Suprapubic skin (tissue), 4 donors: ENCODE measurements around the gene AGPAT4. TPM values are rescaled to one million over a fixed set of nuclear protein-coding genes. Genes with fewer than 3 reads are reported as not detected.

ENCODE experiments used
- DNase-seq, 2 donors: peaks; one replicate each; pipeline ENCODE4 v3.0.0-alpha.2; 2019; ENCODE audit warnings: low spot score in 2 of 2
- H3K27ac ChIP-seq: fragments of 200-600 bp; sonication (generic); one replicate; pipeline ENCODE4 v1.5.1; 2019
- H3K27me3 ChIP-seq: fragments of 200-600 bp; sonication (generic); one replicate; pipeline ENCODE4 v1.5.1; 2019
- H3K36me3 ChIP-seq: fragments of 200-600 bp; sonication (generic); one replicate; pipeline ENCODE4 v1.5.1; 2019
- H3K4me1 ChIP-seq: fragments of 200-600 bp; sonication (generic); one replicate; pipeline ENCODE4 v1.5.1; 2019
- H3K4me3 ChIP-seq: fragments of 200-600 bp; sonication (generic); one replicate; pipeline ENCODE4 v1.5.1; 2019; ENCODE audit warnings: mild to moderate bottlenecking
- H3K9me3 ChIP-seq: fragments of 200-600 bp; sonication (generic); one replicate; pipeline ENCODE4 v1.5.1; 2019
- EP300 ChIP-seq: sonication (generic); formaldehyde crosslinking; IDR thresholded peaks from one replicate; pipeline ENCODE4 v1.6.1; 2017; ENCODE audit warnings: antibody characterized with exemption
- POLR2A ChIP-seq, 2 donors: fragments of 450-650 bp; IDR thresholded peaks; one replicate each; pipeline ENCODE4 v1.6.1; 2017; ENCODE audit warnings: antibody characterized with exemption in 2 of 2, mild to moderate bottlenecking in 2 of 2, moderate library complexity in 2 of 2
- POLR2AphosphoS5 ChIP-seq, 3 donors: sonication (generic); formaldehyde crosslinking; IDR thresholded peaks; one replicate each; pipeline ENCODE4 v1.6.1; 2017; ENCODE audit warnings: antibody characterized with exemption in 3 of 3
- WGBS: methylation state at CpG from one replicate; pipeline ENCODE4 v1.1.5; 2018; 5-methylcytosine and 5-hydroxymethylcytosine counted together
- total RNA-seq, 4 donors: library from RNA; depleted of rRNA; stranded (reverse); fragments of >200 nt; gene quantifications; one replicate each; pipeline ENCODE4 v1.1.0, GENCODE V29; 2016
- TF ChIP-seq, protein P1 (sequence below), 2 donors: fragments of 200-600 bp in 1 of 2; fragments of 450-650 bp in 1 of 2; sonication (generic) in 1 of 2; IDR thresholded peaks; one replicate each; pipeline ENCODE4 v1.5.1; 2016 to 2019; ENCODE audit warnings: antibody characterized with exemption in 2 of 2, mild to moderate bottlenecking in 1 of 2, moderate library complexity in 1 of 2

The AGPAT4 gene
- total RNA-seq, 4 donors from 2014 or later, result 1.1 to 4.1 (median 2.9) TPM

DNA sequence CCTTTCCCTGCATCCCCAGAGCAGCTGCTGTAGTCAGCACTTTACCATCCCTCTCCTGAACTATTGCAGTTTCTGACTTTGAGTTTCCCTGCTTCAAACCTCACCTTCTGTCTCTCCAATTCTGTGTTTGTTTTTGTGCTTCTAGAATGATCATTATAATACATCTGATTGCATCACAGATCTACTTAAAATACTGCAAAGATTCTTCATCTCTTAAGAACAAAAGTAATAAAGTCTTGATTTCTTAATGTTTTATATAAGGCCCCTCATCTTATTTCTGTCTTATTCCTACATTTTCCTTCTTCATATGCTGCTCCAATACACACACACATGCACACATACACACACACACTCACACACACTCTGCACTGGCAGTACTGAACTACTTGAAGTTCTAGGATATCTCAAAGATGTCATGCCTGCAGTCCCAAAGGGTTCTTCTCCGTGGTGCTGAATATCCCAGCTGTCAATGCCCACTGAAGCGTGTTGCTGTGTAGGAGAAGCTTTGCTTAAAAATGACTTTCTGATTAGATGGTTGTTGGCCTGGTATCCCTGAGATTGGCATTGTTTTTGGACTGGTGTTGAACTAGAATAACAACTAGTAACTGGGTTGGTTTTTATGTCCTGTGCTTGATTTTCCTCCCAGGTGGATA is 185.1 kb downstream of the AGPAT4 start:
- H3K4me3 ChIP-seq, result no peak overlapping the region
- DNase-seq, result no peak
- no peaks in the 10 kb centered on the region for H3K27me3 ChIP-seq
- H3K4me1 ChIP-seq, result no peaks in the 10 kb centered on the region
- no peak for TF ChIP-seq POLR2AphosphoS5 (IDR thresholded peaks at IDR 0.05)
- no peak overlapping the region for H3K27ac ChIP-seq
- peaks cover 95% of the 10 kb centered on the region for H3K36me3 ChIP-seq
- H3K9me3 ChIP-seq, result no peaks in the 10 kb centered on the region
- WGBS, result 91% methylated on average over 2 of the region's 2 CpGs

DNA sequence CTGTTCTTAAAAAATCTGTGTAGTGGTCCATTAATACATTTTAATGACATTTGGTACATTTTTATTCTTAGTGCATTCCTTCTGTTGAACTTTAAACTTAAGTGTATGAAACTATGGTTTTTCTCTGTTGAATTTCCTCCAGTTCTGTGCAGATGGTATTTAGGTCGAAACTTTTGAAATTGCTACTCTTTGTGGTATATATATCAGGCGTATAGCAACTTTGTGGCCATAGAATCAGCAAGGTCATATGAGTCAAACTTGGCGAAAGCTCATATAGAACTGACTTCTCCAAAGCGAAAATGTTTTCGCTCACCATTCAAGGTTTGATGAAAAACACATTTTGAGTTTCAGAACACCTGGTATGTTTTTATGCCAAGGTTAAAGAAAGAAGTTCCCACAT is 188.6 kb downstream of the AGPAT4 start:
- TF ChIP-seq, protein P1, sequence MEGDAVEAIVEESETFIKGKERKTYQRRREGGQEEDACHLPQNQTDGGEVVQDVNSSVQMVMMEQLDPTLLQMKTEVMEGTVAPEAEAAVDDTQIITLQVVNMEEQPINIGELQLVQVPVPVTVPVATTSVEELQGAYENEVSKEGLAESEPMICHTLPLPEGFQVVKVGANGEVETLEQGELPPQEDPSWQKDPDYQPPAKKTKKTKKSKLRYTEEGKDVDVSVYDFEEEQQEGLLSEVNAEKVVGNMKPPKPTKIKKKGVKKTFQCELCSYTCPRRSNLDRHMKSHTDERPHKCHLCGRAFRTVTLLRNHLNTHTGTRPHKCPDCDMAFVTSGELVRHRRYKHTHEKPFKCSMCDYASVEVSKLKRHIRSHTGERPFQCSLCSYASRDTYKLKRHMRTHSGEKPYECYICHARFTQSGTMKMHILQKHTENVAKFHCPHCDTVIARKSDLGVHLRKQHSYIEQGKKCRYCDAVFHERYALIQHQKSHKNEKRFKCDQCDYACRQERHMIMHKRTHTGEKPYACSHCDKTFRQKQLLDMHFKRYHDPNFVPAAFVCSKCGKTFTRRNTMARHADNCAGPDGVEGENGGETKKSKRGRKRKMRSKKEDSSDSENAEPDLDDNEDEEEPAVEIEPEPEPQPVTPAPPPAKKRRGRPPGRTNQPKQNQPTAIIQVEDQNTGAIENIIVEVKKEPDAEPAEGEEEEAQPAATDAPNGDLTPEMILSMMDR (IDR thresholded peaks at IDR 0.05), result no peak
- TF ChIP-seq EP300 (no peak), POLR2AphosphoS5 (IDR thresholded peaks at IDR 0.05) (no peak), POLR2A (IDR thresholded peaks at IDR 0.05) (no peak)

DNA sequence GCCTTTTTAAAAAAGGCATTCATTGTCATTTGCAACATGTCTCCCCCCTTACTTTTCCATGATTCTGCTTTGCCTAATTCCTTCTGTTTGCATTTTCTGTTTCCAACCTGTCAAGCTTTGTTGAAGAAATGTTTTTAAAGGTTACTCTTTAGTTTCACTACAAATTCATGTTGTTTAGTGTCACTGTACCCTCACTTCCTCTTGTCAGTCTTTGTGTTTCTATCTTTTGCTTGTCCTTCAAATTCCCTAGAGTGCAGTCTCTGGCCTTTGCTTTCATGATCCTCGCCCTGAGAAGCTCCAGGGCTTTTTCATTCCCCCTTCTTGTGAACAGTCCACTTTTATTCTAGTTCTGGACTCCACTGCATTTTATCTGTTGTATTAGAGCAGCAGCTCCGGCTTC is 191.6 kb downstream of the AGPAT4 start:
- 82% methylated on average over 2 of the region's 2 CpGs for WGBS
- TF ChIP-seq POLR2A (IDR thresholded peaks at IDR 0.05) (no peak), EP300 (no peak), POLR2AphosphoS5 (IDR thresholded peaks at IDR 0.05) (no peak)
- TF ChIP-seq, protein P1 (IDR thresholded peaks at IDR 0.05), result no peak

More for the DNA sequence above, 188.6 kb downstream of the AGPAT4 start:
- no peaks in the 10 kb centered on the region for H3K4me1 ChIP-seq
- no peak overlapping the region for H3K4me3 ChIP-seq
- no peak for DNase-seq
- peaks cover 97% of the 10 kb centered on the region for H3K36me3 ChIP-seq
- H3K27me3 ChIP-seq, result no peaks in the 10 kb centered on the region
- H3K9me3 ChIP-seq, result no peaks in the 10 kb centered on the region
- 97% methylated on average over 5 of the region's 5 CpGs for WGBS
- no peak overlapping the region for H3K27ac ChIP-seq

DNA sequence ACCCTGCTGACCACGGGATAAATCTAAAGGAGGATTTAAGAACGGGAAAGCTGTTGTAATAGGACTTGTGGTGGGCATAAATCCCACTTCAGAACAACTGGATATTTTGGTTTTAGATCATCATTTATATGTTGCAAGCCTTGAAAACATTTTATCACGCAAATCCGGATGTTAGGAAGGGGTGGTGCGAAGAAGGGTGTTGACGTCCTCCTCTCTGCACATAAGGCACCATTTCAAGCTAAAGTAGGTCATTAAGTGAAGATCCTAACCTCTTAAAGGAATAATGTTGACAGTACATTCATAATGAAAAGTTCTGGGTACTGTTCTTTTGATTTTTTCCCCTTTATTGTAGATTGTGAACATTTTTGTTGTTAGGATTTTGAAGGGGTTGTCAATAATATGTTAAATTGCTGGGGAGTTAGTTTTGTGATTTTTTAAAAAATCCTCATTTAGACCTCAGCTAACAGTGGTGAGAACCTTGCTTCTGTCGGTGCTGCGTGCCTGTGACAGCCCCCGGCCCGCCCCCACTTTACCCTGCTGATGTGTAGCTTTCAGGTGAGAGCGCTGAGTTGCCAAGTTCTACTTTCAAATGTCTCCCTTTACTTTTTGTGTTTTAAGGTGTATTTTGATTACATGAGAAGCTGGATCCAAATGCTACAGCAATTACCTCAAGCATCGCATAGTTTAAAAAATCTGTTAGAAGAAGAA is 193.4 kb downstream of the AGPAT4 start:
- DNase-seq, result no peak
- WGBS, result 89% methylated on average over 12 of the region's 12 CpGs
- no peak overlapping the region for H3K4me3 ChIP-seq
- TF ChIP-seq EP300, result no peak
- TF ChIP-seq POLR2AphosphoS5 (IDR thresholded peaks at IDR 0.05), result no peak
- TF ChIP-seq POLR2A (IDR thresholded peaks at IDR 0.05), result no peak
- TF ChIP-seq, protein P1 (IDR thresholded peaks at IDR 0.05), result no peak
- no peaks in the 10 kb centered on the region for H3K4me1 ChIP-seq
- no peak overlapping the region for H3K27ac ChIP-seq
- H3K27me3 ChIP-seq, result no peaks in the 10 kb centered on the region
- H3K36me3 ChIP-seq, result peaks cover 82% of the 10 kb centered on the region
- H3K9me3 ChIP-seq, result no peaks in the 10 kb centered on the region

More for the DNA sequence above, 191.6 kb downstream of the AGPAT4 start:
- H3K9me3 ChIP-seq, result no peaks in the 10 kb centered on the region
- H3K4me3 ChIP-seq, result no peak overlapping the region
- no peak overlapping the region for H3K27ac ChIP-seq
- H3K27me3 ChIP-seq, result no peaks in the 10 kb centered on the region
- no peaks in the 10 kb centered on the region for H3K4me1 ChIP-seq
- peaks cover 85% of the 10 kb centered on the region for H3K36me3 ChIP-seq
- no peak for DNase-seq
